GM19043 (cell line): Measurements from ENCODE around the gene TCFL5.

Experiments
- ATAC-seq: cut with Tn5 transposase; IDR thresholded peaks from one replicate; pipeline ENCODE4 v1.9.1; 2021; ENCODE audit warnings: low read depth; ENCODE audit not compliant: unreplicated experiment

TCFL5 gene

DNA sequence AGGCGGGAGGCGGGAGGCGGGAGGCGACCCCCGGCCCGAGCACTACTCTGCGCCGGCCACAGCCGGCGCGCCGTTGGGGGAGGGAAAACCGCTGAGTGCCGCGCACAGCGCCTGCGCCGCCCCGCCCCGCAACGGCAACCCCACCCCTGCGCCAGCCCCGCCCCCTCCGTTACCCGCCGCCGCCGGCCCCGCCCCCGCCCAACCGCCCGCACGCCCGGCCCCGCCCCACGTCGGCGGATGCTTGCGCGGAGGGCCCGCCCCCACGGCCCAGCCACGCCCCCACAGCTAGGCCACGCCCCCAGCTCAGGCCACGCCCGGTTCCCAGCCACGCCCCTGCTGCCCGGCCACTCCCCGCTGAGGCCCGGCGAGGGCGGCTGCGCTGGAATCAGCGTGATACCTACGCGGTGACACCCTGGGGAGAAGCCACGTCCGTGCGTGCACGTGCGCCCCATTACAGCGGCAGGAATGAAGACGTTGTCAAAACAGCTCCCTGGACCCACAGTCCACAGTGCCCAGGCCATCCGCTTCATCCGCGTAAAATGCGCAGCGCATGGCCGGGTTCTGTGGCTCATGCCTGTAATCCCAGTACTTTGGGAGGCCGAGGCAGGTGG lies at the start of gene TCFL5:
Gene TCFL5, minus strand, starts transcription at position 97 of the 611 bp plus-strand sequence. CDS start 152 bp downstream, outside the sequence.
- ATAC-seq, result peak; percentile 68

DNA sequence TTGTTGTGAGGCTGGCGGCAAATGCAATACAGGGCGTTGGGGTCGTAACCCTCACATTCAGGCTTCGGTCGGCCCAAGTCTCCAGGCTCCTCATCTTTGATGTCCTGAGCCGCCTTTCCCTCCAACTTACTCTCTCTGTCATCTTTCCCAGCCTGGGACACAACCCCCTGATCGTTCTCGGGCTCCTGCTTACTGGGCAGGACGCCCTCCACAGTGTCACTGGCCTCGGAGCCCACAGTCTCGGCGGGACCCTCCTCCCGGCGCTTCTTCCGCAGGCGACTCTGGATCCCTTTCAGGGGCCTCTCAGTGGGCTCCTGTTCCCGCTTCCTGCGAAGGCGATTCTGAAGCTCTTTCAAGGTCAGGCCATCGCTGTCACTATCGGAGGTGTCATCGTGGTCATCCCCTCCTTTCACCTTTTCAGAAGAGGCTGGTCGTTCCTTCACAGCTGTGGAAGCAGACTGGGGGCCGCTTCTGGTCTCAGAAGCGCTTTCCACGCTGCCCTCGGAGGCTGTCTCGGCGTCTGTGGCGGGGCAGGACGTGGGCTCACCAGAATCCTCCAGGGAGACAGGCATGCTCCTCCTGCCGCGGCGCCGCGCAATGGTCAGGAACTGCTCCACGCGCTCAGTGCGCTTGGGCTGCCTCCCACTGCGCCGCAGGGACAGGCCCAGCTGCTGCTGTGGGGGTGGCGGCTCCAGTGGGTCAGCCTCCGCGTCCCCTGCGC lies 49.3 kb upstream of the TCFL5 start:
- no peak for ATAC-seq

DNA sequence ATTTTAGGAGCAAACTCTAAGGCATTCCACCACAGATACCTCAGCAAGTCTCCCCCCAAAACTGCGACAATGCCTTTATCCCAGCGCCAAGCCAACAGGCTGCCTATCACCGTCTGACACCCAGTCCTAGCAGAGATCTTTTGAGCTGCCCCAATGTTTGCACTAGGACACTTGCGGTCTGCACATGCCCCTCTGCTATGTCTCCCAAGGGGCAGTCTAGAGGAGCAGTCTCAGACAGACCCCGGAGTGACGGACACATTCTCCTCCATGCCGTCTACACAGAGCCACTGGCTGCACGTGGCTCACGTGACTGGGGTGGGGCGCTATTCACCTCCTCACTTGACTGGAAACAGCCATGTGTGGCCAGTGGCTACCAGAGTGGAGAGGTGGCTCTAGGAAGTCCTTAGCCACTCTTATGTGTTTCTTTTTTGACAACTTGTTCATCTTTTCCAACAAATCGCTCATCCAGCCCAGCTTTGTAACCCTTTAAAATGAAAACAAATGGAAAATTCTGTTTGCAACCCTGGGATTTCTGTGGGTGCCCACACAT lies 48.7 kb upstream of the TCFL5 start:
- no peak for ATAC-seq

DNA sequence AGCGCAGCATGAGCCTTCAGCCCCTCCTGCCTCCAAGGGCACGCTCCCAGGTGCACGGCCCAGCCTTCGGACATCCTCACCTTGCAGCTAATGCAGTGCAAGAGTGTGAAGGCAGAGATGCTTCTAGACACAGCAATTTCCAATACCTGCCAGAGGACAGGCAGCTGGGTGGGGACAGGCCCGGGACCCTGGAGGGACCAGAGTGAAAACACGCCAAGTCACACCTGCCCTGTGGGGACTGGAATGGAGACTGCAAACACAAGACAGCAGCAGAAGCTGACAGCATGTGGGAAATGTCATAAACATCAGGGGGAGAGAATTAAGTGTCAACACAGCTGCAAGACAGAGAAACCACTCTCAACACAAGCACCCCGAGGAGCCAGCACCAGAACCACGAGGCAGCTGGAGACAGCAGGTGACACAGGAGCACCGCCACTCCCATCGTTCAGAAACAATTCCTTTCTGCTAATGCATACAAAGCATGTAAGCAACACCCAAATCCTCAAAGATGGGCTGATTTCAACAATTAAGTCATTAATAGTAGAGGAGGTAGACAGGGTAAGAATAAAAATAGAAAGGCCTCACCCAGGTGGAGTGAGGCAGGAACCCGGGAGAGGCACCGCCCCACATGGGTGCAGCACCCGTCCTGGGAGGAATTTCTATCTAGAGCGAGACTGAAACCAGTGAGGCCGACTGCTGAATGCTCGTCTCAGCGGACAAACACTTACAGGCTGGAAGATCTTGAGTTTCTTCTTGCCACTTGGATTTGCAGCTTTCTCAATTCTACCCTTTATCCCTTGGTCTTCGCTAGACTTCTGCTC lies 47.6 kb upstream of the TCFL5 start:
- no peak for ATAC-seq

DNA sequence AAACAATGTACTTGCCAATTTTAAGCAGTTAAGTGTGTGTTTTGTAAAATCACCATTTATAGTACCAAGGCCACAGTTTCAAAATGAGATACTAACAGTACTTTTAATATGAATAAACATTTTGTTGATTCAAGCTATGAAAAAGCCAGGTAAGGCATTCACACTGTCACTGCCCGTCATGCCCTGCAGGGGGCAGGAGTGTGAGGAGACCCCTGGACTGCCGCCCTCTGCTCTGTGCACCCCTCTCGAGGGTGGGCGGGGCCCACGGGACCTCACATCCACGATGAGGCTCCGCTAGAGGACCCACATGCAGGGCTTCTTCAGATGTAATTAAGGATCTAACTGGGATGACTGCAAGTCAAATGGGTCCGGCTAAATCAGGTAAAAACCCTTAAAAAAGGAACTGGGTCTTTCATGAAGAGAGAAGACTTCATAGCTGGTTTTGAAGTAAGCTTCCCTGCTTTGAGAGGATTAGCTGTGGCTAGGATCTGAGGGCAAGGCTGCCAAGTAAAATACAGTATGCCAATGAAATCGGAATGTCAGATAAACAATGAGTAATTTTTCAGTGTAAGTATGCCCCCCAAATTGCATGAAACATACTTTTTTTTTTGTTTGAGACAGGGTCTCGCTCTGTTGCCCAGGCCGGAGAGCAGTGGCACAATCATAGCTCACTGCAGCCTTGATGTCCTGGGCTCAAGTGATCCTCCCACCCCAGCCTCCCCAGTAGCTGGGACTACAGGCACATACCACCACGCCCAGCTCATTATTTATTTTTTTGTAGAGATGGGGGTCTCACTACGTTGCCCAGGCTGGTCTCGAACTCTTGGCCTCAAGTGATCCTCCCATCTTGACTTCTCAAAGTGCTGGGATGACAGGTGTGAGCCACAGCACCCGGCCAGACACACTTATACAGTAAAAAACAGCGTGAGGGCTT lies 46.0 kb upstream of the TCFL5 start:
- ATAC-seq, result no peak

DNA sequence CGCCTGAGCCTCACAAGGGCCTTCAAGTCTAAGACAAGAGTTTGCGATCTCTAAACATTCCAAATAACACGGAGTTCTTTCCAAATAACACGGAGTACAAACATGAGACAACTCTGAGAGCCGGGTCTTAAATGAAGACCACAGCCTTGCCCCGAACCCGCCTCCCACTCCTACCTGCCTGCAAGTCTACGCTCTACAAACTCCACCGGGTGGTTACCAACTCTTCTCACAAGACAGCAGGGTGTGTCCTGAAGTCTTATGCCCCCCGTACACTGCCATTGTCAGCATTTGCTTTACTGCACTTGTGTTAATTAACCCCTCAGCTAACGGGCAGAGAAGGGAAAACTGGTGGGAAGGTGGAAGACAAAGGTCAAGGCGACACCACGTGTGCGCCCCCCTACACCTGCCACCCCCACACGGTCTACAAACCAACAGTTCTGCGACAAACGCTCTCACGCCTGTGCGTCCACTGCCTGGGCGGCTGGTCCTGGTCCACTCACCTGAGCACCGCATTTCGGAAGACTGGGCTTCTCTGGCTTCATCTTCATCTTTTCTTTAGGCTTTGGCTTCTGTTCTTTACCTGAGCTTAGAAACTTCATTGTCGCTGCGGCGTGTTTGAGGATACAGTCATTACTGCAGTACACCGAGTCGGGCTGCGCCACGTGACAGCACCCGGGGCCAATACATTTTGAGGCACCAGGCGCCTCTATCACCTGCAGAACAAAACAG lies 45.2 kb upstream of the TCFL5 start:
- no peak for ATAC-seq

DNA sequence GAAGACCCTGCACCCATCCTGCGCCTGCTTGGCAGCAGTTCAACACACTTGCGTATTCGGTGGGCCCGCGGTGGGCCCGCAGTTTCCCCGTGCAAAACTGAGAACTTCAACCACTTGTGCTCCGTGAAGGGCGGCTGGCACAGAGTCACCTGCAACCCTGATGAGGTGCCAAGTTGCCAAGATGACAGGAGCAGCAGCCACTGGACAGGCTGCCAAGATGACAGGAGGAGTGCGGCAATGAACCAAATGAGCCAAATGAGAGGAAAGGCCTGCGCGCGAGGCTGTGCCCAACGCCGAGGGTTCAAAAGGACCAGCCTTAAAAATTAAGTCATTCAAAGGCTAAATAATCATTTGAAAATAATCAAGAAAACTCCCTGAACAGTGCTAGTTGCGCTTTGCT lies 44.6 kb upstream of the TCFL5 start:
- ATAC-seq, result no peak

DNA sequence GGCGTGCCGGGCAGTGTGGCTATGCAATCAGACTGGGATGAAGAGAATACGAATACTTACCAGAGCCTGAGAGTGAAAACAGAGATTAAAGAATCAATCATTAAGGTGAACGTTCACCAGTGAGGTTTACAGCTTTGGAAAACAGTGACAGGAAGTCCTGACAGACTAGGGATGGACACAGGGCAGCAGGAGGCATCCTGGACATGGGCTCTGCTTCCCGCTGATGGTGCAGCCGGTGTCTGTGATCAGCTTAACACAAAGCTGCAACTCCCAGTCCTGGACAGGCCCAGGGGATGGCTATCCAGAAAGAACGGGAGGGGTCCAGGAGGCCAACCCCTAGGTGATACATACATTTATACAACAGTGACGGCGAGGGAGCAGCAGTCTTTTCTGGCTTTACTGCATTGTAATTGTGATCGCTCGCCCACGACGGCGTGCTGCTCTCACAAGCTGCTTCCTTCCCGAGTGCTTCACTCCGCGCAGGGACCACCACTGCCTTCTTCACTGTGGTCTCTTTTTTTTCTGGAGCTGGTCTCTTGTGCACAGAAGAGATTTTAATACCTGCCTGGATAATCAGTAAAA lies 44.0 kb upstream of the TCFL5 start:
- no peak for ATAC-seq

DNA sequence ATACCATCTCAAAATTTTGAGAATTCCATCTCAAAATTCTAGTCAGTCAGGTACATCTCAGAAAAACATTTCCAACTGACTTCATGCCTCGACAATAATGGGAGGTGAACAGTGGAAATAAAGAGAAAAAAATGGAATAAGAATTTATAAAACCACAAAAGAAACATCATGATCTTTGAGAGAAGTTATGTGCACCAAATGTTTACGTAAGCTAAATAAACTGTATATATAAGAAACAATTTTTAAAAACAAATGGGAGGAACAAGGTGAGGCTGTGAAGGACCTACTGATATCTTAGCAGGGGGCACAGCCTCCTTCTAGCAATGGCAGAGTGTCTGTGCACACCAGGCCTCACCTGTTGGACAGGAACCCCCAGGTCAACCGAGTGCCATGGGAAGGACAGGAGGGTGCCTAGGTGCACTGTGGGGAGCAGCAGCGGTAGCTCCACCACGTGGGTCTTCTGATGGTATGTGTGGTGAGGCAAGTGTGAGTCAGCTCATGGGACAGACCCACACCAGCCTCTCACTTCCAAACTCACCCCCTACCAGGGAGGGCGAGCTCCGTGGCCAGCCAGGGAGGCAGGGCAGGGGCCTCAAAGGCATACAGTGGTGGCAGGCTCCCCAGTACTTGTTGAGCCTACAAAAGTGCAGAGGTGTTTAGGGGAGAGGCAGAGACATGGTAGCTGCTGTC lies 41.4 kb upstream of the TCFL5 start:
- no peak for ATAC-seq

DNA sequence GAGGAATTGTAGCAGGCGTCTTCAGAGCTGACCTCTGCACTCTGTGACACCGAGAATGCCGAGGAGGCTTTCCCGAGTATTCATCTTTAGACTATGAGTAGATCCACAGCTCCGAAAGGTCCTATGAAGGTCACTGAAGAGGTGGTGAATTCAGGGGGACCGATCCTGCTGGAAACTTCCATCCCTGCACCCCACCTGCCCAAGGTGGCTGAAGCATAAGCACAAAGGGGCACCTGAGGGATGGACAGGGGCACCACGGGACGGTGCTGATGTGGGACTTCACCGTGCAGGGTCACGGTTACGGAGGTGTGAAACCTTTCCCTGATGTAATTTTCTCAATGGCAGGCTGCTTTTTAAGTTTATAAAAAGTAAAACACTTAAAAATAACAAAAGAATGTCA lies 40.3 kb upstream of the TCFL5 start:
- no peak for ATAC-seq

DNA sequence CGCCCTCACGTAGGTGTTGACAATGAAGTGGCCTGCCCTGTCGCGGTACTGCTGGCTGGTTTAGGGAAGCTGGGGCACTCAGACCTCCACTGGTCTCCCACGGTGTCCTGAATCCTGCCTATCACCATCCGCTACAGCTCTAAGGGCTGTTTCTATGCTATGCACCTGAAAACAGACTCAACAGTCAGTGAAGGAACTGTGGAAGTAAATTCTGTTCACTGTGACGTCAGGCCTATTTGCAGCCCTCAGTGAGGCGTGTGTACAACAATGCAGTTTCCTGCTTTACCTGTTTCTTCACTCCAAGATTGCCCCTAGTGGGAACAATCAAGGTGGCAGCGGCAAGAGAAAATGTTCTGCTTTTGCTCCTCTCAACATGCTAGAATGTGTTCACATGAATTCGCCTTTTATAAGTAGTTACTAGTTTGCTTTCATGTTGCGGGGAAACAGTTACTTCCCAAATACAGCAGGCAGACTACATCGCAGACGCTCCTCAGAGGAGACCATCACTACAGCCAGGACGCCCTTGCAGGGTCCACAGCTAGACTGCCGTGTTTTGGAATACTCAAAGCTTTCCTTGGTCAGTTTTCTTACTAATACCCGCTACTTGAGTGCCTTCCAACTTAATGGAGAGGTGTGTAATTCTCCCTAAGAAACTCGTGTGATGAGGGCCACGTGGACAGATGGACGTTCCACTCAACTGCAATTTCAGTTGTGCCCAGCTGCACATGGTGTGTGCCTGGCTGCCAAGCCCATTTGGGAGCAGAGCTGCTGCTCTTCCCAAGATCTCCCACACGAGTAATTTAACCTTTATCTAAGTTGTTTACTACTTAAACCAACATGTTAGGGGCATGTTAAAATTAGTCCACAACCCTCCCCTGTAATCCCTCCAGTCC lies 39.3 kb upstream of the TCFL5 start:
- no peak for ATAC-seq

DNA sequence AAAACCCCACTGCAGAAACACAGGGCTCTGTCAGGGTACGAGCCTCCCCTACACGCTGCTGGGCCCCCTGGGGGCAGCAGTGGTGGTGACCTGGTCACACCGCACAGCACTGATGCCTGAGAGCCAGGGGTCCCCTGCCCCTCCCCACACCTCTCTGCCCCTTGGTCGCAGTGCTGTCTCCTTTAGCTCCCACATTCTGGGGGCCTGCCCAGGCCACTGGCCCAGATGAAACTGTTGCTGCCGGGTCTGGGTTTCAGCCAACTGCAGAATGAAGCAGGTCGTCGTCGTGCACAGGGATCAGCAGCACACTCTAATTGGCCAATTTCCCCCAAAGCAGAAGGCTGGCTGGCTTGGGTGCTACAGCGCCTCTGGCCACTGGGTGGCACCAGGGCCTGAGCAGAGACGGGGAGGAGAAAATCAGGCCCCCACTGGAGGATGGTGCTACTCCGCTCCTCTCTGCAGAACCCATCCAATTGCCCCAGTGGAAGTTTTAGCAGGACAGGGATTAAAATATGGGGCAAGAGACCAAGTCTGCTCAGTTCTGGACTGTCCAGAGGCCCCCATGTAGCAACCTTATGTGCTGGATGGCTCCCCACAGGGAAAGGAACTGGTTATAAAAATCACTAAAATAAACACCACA lies 38.5 kb upstream of the TCFL5 start:
- ATAC-seq, result peak; percentile 72

DNA sequence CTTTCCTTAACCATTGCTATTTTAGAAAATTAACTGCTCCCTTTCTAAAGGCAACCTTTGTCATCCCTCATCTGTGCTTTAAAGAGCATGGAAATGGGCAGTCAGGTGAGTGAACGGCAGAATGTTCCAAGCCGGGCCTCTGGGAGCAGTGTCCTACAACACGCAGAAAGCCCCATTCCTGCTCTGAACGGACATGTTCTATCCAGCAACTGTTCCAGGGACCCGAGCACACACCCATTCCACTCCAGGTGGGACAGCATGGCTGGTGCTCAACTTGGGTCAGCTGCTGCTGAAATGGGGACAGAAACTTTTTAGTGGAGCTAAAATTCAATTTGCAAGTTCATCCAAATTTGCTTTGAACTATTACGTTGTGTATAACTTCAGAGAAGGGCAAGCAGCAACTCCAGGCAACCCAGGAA lies 38.0 kb upstream of the TCFL5 start:
- ATAC-seq, result peak; percentile 4

DNA sequence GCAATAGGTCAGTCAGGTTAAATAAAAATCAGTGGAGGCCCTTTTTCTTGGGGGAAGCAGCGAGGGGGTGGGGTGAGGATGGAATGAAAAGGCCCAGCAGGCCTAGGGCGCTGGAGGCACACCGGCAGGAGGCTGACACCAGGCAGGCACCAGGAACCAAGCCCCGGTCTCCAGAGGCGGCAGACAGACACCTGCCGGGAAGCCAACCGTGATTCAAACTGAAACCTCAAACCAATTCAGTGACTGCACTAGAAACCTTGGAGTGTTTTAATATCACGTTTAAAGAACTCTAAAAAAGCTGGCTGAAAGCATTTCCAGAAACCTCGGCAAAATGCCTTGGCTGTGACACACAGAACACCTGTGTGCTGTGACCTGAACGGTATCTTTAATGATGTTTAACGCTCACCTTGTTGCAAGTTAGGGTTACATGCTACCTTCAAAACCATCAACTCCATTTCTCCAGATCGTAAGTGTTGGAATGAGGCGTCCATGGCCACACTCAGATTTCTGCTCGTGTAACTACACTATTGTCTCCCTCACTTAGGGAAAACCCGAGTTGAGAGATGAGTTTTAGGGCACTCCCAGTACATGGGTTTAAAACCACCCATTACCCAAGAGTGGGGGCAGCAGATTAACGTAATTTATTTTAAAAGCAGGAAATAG lies 37.5 kb upstream of the TCFL5 start:
- no peak for ATAC-seq

DNA sequence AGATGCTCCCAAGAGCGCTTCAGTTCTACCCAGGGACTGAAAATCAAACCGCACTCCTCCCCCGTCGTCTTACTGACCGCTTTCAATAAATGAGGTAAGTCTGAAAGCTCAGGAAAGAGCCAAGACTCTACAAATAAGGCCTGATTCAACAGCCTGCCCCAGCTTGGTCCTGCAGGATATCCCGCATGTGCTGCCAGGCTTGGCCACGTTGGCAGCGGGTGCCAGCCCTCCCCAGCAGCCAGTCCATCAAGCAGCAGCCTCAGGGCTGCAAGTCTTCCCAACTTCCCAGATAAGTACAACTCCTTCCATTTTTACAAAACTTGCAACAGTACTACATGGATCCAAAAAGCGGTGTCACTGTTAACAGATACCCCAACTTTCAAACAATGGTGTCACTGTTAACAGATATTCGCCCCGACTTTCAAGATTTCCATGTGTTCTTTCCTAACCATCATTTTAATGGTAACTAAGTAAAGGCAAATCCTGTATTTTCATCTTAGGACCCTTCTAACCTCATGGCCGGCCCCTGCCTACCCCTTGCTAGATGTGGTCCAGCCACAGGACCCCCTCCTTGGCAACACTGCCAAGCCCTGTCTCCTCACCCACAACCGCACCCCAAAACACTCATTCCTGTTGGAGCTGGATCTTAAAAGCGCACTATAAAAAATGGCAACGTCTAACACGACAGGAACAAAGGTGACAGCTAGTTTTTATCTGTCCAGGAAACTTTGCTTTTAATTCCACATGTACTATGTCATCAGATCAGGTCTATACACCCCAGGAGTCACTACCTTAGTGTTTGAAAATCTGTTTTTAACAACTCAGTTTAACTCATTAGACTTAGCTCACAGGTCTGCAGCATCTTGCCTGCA lies 36.7 kb upstream of the TCFL5 start:
- ATAC-seq, result no peak

DNA sequence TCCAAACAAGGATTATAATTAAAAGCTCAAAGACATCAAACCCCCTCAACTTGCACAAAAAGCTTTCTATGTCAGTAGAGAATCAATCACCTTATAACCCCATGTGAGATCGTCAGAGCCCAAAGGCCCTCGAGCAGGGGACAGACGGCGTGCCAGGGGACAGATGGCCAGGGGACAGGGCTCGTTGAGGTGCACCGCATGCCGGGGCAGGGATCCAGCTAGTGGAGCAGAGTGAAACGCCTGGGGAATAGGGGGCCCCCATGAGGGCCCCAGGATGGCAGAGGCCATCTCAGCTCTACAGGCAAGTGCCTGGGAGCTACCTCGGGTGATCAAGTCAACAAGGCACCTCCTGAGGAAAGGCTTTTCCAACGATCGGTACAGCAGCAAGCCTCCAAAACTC lies 36.0 kb upstream of the TCFL5 start:
- ATAC-seq, result no peak
